HCEC 1CT (cell line): ENCODE data around the gene AGMAT.

ENCODE experiments used
- DNase-seq: peaks from one replicate; pipeline ENCODE4 v3.0.0-alpha.2; 2017

The AGMAT gene

GRCh38 chr1:15557594-15557993 is 27.3 kb downstream of the AGMAT start:
- DNase-seq: no peak

- DNase-seq: no peak
Measured at GRCh38 chr1:15557008-15557407, 27.8 kb downstream of the AGMAT start.

- no peak for DNase-seq
Measured at GRCh38 chr1:15550573-15550972, 34.3 kb downstream of the AGMAT start.

- DNase-seq: no peak
Measured at GRCh38 chr1:15546641-15547040, 38.2 kb downstream of the AGMAT start.

GRCh38 chr1:15543589-15544568 is 41.0 kb downstream of the AGMAT start:
- DNase-seq: no peak

- DNase-seq: no peak
Measured at GRCh38 chr1:15543251-15543588, 41.6 kb downstream of the AGMAT start.

- DNase-seq: no peak
Measured at GRCh38 chr1:15542388-15543250, 42.2 kb downstream of the AGMAT start.

- DNase-seq: no peak
Measured at GRCh38 chr1:15541231-15541792, 43.5 kb downstream of the AGMAT start.

- DNase-seq: no peak
Measured at GRCh38 chr1:15540186-15540585, 44.7 kb downstream of the AGMAT start.

- DNase-seq: no peak
Measured at GRCh38 chr1:15538771-15539170, 46.1 kb downstream of the AGMAT start.

GRCh38 chr1:15531682-15532081 is 53.2 kb downstream of the AGMAT start:
- DNase-seq: no peak

GRCh38 chr1:15531003-15531402 is 53.8 kb downstream of the AGMAT start:
- DNase-seq: no peak

- DNase-seq: peak; percentile 100
Measured at GRCh38 chr1:15526490-15527339, 58.1 kb downstream of the AGMAT start, which contains the start of gene DNAJC16. Gene DNAJC16, plus strand, starts transcription at chr1:15526848. Its CDS starts 2,258 bp downstream, at chr1:15529106.

- no peak for DNase-seq
Measured at GRCh38 chr1:15526021-15526489, 58.8 kb downstream of the AGMAT start.

- no peak for DNase-seq
Measured at GRCh38 chr1:15525050-15526020, 59.5 kb downstream of the AGMAT start.

GRCh38 chr1:15524283-15525049 is 60.4 kb downstream of the AGMAT start:
- peak; percentile 98 for DNase-seq

- DNase-seq: no peak
Measured at GRCh38 chr1:15524021-15524282, 60.9 kb downstream of the AGMAT start, which contains the start of gene CASP9. Gene CASP9, minus strand, starts transcription at chr1:15524215. Its CDS starts 15 bp downstream, at chr1:15524200.

GRCh38 chr1:15523104-15524020 is 61.5 kb downstream of the AGMAT start:
- no peak for DNase-seq

GRCh38 chr1:15522551-15522950 is 62.3 kb downstream of the AGMAT start:
- no peak for DNase-seq
